Suprapubic skin (tissue), 4 donors: ENCODE measurements around the gene SCN4A. TPM values are rescaled to one million over a fixed set of nuclear protein-coding genes. Genes with fewer than 3 reads are reported as not detected.

Experiments
- DNase-seq, 2 donors: peaks; one replicate each; pipeline ENCODE4 v3.0.0-alpha.2; 2019; ENCODE audit warnings: low spot score in 2 of 2
- H3K27ac ChIP-seq: fragments of 200-600 bp; sonication (generic); one replicate; pipeline ENCODE4 v1.5.1; 2019
- H3K27me3 ChIP-seq: fragments of 200-600 bp; sonication (generic); one replicate; pipeline ENCODE4 v1.5.1; 2019
- H3K36me3 ChIP-seq: fragments of 200-600 bp; sonication (generic); one replicate; pipeline ENCODE4 v1.5.1; 2019
- H3K4me1 ChIP-seq: fragments of 200-600 bp; sonication (generic); one replicate; pipeline ENCODE4 v1.5.1; 2019
- H3K4me3 ChIP-seq: fragments of 200-600 bp; sonication (generic); one replicate; pipeline ENCODE4 v1.5.1; 2019; ENCODE audit warnings: mild to moderate bottlenecking
- H3K9me3 ChIP-seq: fragments of 200-600 bp; sonication (generic); one replicate; pipeline ENCODE4 v1.5.1; 2019
- CTCF ChIP-seq, 2 donors: fragments of 200-600 bp in 1 of 2; fragments of 450-650 bp in 1 of 2; sonication (generic) in 1 of 2; IDR thresholded peaks; one replicate each; pipeline ENCODE4 v1.5.1; 2016 to 2019; ENCODE audit warnings: antibody characterized with exemption in 2 of 2, mild to moderate bottlenecking in 1 of 2, moderate library complexity in 1 of 2
- EP300 ChIP-seq: sonication (generic); formaldehyde crosslinking; IDR thresholded peaks from one replicate; pipeline ENCODE4 v1.6.1; 2017; ENCODE audit warnings: antibody characterized with exemption
- POLR2A ChIP-seq, 2 donors: fragments of 450-650 bp; IDR thresholded peaks; one replicate each; pipeline ENCODE4 v1.6.1; 2017; ENCODE audit warnings: antibody characterized with exemption in 2 of 2, mild to moderate bottlenecking in 2 of 2, moderate library complexity in 2 of 2
- POLR2AphosphoS5 ChIP-seq, 3 donors: sonication (generic); formaldehyde crosslinking; IDR thresholded peaks; one replicate each; pipeline ENCODE4 v1.6.1; 2017; ENCODE audit warnings: antibody characterized with exemption in 3 of 3
- WGBS: methylation state at CpG from one replicate; pipeline ENCODE4 v1.1.5; 2018; 5-methylcytosine and 5-hydroxymethylcytosine counted together
- total RNA-seq, 4 donors: library from RNA; depleted of rRNA; stranded (reverse); fragments of >200 nt; gene quantifications; one replicate each; pipeline ENCODE4 v1.1.0, GENCODE V29; 2016

Gene SCN4A
- total RNA-seq, 4 donors from 2014 or later, result 0.45 to 4.5 (median 1.6) TPM

GRCh38 chr17:63961355-63962212 lies 11.1 kb downstream of the SCN4A start:
- WGBS, result 20% methylated on average over 35 of the region's 37 CpGs
- Histone ChIP-seq H3K27ac (no peak overlapping the region), H3K9me3 (no peaks in the 10 kb centered on the region), H3K36me3 (no peaks in the 10 kb centered on the region), H3K27me3 (no peaks in the 10 kb centered on the region), H3K4me1 (peaks cover 15% of the 10 kb centered on the region), H3K4me3 (peak overlapping the region; percentile 27)
- peak; percentile 88 for DNase-seq
- TF ChIP-seq CTCF (IDR thresholded peaks at IDR 0.05) (no peak), POLR2AphosphoS5 (IDR thresholded peaks at IDR 0.05) (no peak), POLR2A (IDR thresholded peaks at IDR 0.05) (no peak), EP300 (no peak)

- Histone ChIP-seq H3K27ac (no peak overlapping the region), H3K4me1 (peaks cover 15% of the 10 kb centered on the region), H3K9me3 (no peaks in the 10 kb centered on the region), H3K27me3 (no peaks in the 10 kb centered on the region), H3K36me3 (no peaks in the 10 kb centered on the region), H3K4me3 (no peak overlapping the region)
- DNase-seq, result no peak
- 87% methylated on average over 7 of the region's 7 CpGs for WGBS
- TF ChIP-seq POLR2AphosphoS5 (IDR thresholded peaks at IDR 0.05), result no peak
- no peak for TF ChIP-seq POLR2A (IDR thresholded peaks at IDR 0.05)
- TF ChIP-seq CTCF (IDR thresholded peaks at IDR 0.05), result no peak
- TF ChIP-seq EP300, result no peak
These were observed 12.3 kb downstream of the SCN4A start for GRCh38 chr17:63960430-63960829.

DNA sequence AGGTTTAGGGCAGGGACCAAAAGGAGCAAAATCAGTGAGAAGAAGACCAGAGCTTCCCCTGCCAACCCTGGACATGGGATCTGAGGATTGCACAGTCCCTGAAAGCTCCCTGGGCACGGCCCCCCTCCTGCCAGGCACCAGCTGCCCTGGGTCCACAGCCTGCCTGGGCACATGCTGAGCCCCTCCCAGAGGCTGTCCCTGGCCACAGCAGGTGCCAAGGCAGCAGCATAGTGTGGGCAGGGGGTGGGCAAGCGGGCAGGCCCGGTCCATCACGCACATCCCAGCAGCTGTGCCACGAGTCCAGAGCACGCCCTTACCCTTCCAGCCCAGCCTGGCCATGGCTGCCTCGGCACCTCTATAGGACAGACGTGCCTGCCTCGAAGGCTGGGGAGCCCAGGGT lies 12.7 kb downstream of the SCN4A start:
- H3K27ac ChIP-seq, result no peak overlapping the region
- H3K9me3 ChIP-seq, result no peaks in the 10 kb centered on the region
- H3K4me3 ChIP-seq, result no peak overlapping the region
- WGBS, result 80% methylated on average over 7 of the region's 9 CpGs
- no peaks in the 10 kb centered on the region for H3K36me3 ChIP-seq
- no peak for DNase-seq
- TF ChIP-seq POLR2A (IDR thresholded peaks at IDR 0.05) (no peak), EP300 (no peak), POLR2AphosphoS5 (IDR thresholded peaks at IDR 0.05) (no peak), CTCF (IDR thresholded peaks at IDR 0.05) (no peak)
- peaks cover 15% of the 10 kb centered on the region for H3K4me1 ChIP-seq
- no peaks in the 10 kb centered on the region for H3K27me3 ChIP-seq

GRCh38 chr17:63956296-63956920 lies 16.3 kb downstream of the SCN4A start:
- no peak overlapping the region for H3K4me3 ChIP-seq
- TF ChIP-seq POLR2A (IDR thresholded peaks at IDR 0.05) (no peak), POLR2AphosphoS5 (IDR thresholded peaks at IDR 0.05) (no peak), CTCF (IDR thresholded peaks at IDR 0.05) (no peak), EP300 (no peak)
- H3K27me3 ChIP-seq, result peaks cover 3% of the 10 kb centered on the region
- DNase-seq, result no peak
- H3K4me1 ChIP-seq, result peaks cover 11% of the 10 kb centered on the region
- no peaks in the 10 kb centered on the region for H3K9me3 ChIP-seq
- no peak overlapping the region for H3K27ac ChIP-seq
- 95% methylated on average over 5 of the region's 5 CpGs for WGBS
- no peaks in the 10 kb centered on the region for H3K36me3 ChIP-seq

DNA sequence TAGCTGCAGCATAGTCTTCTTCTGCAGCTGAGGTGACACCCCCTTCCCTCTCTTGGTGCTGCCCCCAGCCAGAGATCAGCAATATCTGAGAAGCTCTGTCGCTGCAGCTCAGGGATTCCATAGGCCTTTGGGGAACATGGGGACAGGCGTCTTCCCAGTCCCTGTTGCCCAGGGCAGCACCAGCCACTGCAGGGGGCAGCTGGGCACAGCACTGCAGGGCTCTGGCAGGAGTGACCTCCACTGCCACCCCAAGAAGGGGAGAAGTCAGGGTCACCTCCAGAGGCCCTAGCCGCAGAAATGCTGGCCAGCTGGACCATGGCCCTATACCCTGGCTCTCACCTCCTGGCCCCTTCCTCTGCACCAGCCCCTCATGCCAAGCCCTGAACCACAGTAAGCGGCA lies 16.9 kb downstream of the SCN4A start:
- TF ChIP-seq POLR2A (IDR thresholded peaks at IDR 0.05), result no peak
- no peak for TF ChIP-seq CTCF (IDR thresholded peaks at IDR 0.05)
- TF ChIP-seq POLR2AphosphoS5 (IDR thresholded peaks at IDR 0.05), result no peak
- no peak for TF ChIP-seq EP300
- WGBS, result 90% methylated on average over 3 of the region's 4 CpGs
- Histone ChIP-seq H3K27me3 (peaks cover 3% of the 10 kb centered on the region), H3K27ac (no peak overlapping the region), H3K4me1 (peaks cover 5% of the 10 kb centered on the region), H3K36me3 (no peaks in the 10 kb centered on the region), H3K4me3 (no peak overlapping the region), H3K9me3 (no peaks in the 10 kb centered on the region)
- DNase-seq, result no peak
